Liver (tissue), 9 donors: ENCODE data around the gene PLSCR1. TPM values are rescaled to one million over a fixed set of nuclear protein-coding genes. Genes with fewer than 3 reads are reported as not detected.

Experiments
- DNase-seq: peaks from one replicate; pipeline ENCODE4 v3.0.0-alpha.2; 2017; ENCODE audit warnings: low spot score
- H3K27ac ChIP-seq, 2 donors: one replicate each; pipeline ENCODE4 v1.7.0; 2013; ENCODE audit warnings: inconsistent platforms in 2 of 2, low read length in 2 of 2, control low read depth in 1 of 2, low read depth in 1 of 2, mild to moderate bottlenecking in 1 of 2
- H3K27me3 ChIP-seq, 4 donors: one replicate each; pipeline versions ENCODE4 v1.6.1 to v1.7.0; 2013; ENCODE audit warnings: low read length in 3 of 4, inconsistent platforms in 1 of 4, mild to moderate bottlenecking in 1 of 4, moderate library complexity in 1 of 4; ENCODE audit not compliant: control insufficient read depth in 4 of 4, insufficient read depth in 4 of 4
- H3K36me3 ChIP-seq, 4 donors: one replicate each; pipeline versions ENCODE4 v1.6.1 to v1.7.0; 2013; ENCODE audit warnings: low read length in 3 of 4, mild to moderate bottlenecking in 3 of 4, low read depth in 1 of 4, moderate library complexity in 1 of 4; ENCODE audit not compliant: control insufficient read depth in 4 of 4, insufficient read depth in 3 of 4
- H3K4me1 ChIP-seq, 4 donors: one replicate each; pipeline versions ENCODE4 v1.6.1 to v1.7.0; 2013; ENCODE audit warnings: low read length in 3 of 4, mild to moderate bottlenecking in 3 of 4, moderate library complexity in 1 of 4; ENCODE audit not compliant: control insufficient read depth in 4 of 4, insufficient read depth in 4 of 4
- H3K4me3 ChIP-seq, 3 donors: one replicate each; pipeline versions ENCODE4 v1.6.1 to v1.7.0; 2013; ENCODE audit warnings: low read length in 3 of 3, control low read depth in 1 of 3, low read depth in 1 of 3, mild to moderate bottlenecking in 1 of 3
- H3K9ac ChIP-seq, 2 donors: one replicate each; pipeline ENCODE4 v1.7.0; 2013; ENCODE audit warnings: low read length in 2 of 2, mild to moderate bottlenecking in 2 of 2, moderate library complexity in 2 of 2, control low read depth in 1 of 2, low read depth in 1 of 2
- H3K9me3 ChIP-seq, 4 donors: one replicate each; pipeline versions ENCODE4 v1.6.1 to v1.7.0; 2013; ENCODE audit warnings: low read length in 3 of 4; ENCODE audit not compliant: control insufficient read depth in 4 of 4
- EGR1 ChIP-seq, 2 donors: IDR thresholded peaks; 2 replicates each; pipeline ENCODE4 v1.6.1; 2016 to 2018; ENCODE audit warnings: antibody characterized with exemption in 2 of 2, low read depth in 2 of 2
- FOXA1 ChIP-seq: IDR thresholded peaks from 2 replicates; pipeline ENCODE4 v1.6.1; 2016; ENCODE audit warnings: antibody characterized with exemption
- FOXA2 ChIP-seq: IDR thresholded peaks from 2 replicates; pipeline ENCODE4 v1.6.1; 2016; ENCODE audit warnings: antibody characterized with exemption
- HNF4A ChIP-seq, 2 donors: conservative IDR thresholded peaks; 2 replicates each; pipeline ENCODE4 v1.6.1; 2016; ENCODE audit warnings: antibody characterized with exemption in 2 of 2, mild to moderate bottlenecking in 2 of 2
- HNF4G ChIP-seq: IDR thresholded peaks from 2 replicates; pipeline ENCODE4 v1.6.1; 2016; ENCODE audit warnings: antibody characterized with exemption
- JUND ChIP-seq, 2 donors: IDR thresholded peaks; 2 replicates each; pipeline ENCODE4 v1.6.1; 2016; ENCODE audit warnings: antibody characterized with exemption in 2 of 2
- NR2F2 ChIP-seq: IDR thresholded peaks from 2 replicates; pipeline ENCODE4 v1.6.1; 2016; ENCODE audit warnings: antibody characterized with exemption
- SP1 ChIP-seq: IDR thresholded peaks from 2 replicates; pipeline ENCODE4 v1.6.1; 2018; ENCODE audit warnings: antibody characterized with exemption, mild to moderate bottlenecking
- TAF1 ChIP-seq: conservative IDR thresholded peaks from 2 replicates; pipeline ENCODE4 v1.6.1; 2016; ENCODE audit warnings: antibody characterized with exemption, mild to moderate bottlenecking
- ZBTB33 ChIP-seq: IDR thresholded peaks from 2 replicates; pipeline ENCODE4 v1.6.1; 2016; ENCODE audit warnings: antibody characterized with exemption
- WGBS: extraction: QIAGEN DNeasy Blood & Tissue Kit; methylation state at CpG from one replicate; pipeline ENCODE4 v1.1.7; 2013; 5-methylcytosine and 5-hydroxymethylcytosine counted together
- polyA plus RNA-seq, 2 donors: library from polyadenylated mRNA; stranded (reverse) in 1 of 2; unstranded in 1 of 2; fragments of 200-250 nt in 1 of 2; fragments of >200 nt in 1 of 2; fragmentation: Nextera tagmentation in 1 of 2; extraction: Ambion mirVana in 1 of 2; gene quantifications; one replicate each; pipeline versions ENCODE4 v1.2.1 to v1.2.3, GENCODE V29; 2013 to 2015
- total RNA-seq, 2 donors: library from RNA; depleted of rRNA; stranded (reverse); fragments of >200 nt; gene quantifications; one replicate each; pipeline ENCODE4 v1.2.3, GENCODE V29; 2014
- TF ChIP-seq, protein P1 (sequence below): fragments of 150-350 bp; IDR thresholded peaks from 2 replicates; pipeline ENCODE4 v1.5.1; 2017; ENCODE audit warnings: improper control_type of control experiment, low read depth, low read length; ENCODE audit not compliant: missing input control
- TF ChIP-seq, protein P2 (sequence below): IDR thresholded peaks from 2 replicates; pipeline ENCODE4 v1.6.1; 2016; ENCODE audit warnings: antibody characterized with exemption, mild to moderate bottlenecking
- donor health status: healthy.
- donor health status: healthy.
- donor health status: healthy.
- donor health status: healthy.
- donor health status: healthy.

The PLSCR1 gene
- total and polyA plus RNA-seq, 4 donors, result 30.2 to 76.4 (median 34.3) TPM

- H3K9me3 ChIP-seq, result no peaks in the 10 kb centered on the region
- DNase-seq, result no peak
- H3K36me3 ChIP-seq, result no peaks in the 10 kb centered on the region
- 86% methylated on average over 1 of the region's 1 CpG for WGBS
- no peak overlapping the region for H3K27ac ChIP-seq
- H3K27me3 ChIP-seq, result no peaks in the 10 kb centered on the region
- no peak overlapping the region for H3K4me3 ChIP-seq
- TF ChIP-seq NR2F2, result no peak
- no peak for TF ChIP-seq TAF1
- no peak for TF ChIP-seq ZBTB33
- TF ChIP-seq FOXA2, result no peak
- no peak for TF ChIP-seq HNF4A (conservative IDR thresholded peaks at IDR 0.05)
- no peak for TF ChIP-seq HNF4G
- TF ChIP-seq SP1, result no peak
- no peak for TF ChIP-seq FOXA1
- TF ChIP-seq, protein P1, sequence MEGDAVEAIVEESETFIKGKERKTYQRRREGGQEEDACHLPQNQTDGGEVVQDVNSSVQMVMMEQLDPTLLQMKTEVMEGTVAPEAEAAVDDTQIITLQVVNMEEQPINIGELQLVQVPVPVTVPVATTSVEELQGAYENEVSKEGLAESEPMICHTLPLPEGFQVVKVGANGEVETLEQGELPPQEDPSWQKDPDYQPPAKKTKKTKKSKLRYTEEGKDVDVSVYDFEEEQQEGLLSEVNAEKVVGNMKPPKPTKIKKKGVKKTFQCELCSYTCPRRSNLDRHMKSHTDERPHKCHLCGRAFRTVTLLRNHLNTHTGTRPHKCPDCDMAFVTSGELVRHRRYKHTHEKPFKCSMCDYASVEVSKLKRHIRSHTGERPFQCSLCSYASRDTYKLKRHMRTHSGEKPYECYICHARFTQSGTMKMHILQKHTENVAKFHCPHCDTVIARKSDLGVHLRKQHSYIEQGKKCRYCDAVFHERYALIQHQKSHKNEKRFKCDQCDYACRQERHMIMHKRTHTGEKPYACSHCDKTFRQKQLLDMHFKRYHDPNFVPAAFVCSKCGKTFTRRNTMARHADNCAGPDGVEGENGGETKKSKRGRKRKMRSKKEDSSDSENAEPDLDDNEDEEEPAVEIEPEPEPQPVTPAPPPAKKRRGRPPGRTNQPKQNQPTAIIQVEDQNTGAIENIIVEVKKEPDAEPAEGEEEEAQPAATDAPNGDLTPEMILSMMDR, result no peak
- no peaks in the 10 kb centered on the region for H3K4me1 ChIP-seq
- H3K9ac ChIP-seq, result no peak overlapping the region
These were observed 17.5 kb upstream of the PLSCR1 start for GRCh38 chr3:146561879-146562278.

DNA sequence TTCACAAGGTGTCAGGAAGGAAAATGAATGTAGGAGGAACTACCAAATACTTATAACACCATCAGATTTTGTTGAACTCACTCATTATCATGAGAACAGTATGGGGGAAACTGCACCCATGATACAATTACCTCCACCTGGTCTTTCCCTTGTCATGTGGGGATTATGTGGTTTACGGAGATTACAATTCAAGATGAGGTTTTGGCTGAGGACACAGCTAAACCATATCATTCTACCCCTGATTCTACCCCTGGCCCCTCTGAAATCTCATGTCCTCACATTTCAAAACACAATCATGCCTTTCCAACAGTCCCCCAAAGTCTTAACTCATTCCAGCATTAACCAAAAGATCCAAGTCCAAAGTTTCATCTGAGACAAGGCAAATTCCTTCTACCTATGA, 17.1 kb upstream of the PLSCR1 start:
- no peak overlapping the region for H3K27ac ChIP-seq
- no peaks in the 10 kb centered on the region for H3K9me3 ChIP-seq
- TF ChIP-seq ZBTB33 (no peak), JUND (IDR thresholded peaks at IDR 0.05) (no peak), TAF1 (no peak), EGR1 (IDR thresholded peaks at IDR 0.05; ENCODE audit: low read depth in 2 of 2) (no peak), NR2F2 (no peak), HNF4A (conservative IDR thresholded peaks at IDR 0.05) (no peak), SP1 (no peak)
- TF ChIP-seq, protein P2, sequence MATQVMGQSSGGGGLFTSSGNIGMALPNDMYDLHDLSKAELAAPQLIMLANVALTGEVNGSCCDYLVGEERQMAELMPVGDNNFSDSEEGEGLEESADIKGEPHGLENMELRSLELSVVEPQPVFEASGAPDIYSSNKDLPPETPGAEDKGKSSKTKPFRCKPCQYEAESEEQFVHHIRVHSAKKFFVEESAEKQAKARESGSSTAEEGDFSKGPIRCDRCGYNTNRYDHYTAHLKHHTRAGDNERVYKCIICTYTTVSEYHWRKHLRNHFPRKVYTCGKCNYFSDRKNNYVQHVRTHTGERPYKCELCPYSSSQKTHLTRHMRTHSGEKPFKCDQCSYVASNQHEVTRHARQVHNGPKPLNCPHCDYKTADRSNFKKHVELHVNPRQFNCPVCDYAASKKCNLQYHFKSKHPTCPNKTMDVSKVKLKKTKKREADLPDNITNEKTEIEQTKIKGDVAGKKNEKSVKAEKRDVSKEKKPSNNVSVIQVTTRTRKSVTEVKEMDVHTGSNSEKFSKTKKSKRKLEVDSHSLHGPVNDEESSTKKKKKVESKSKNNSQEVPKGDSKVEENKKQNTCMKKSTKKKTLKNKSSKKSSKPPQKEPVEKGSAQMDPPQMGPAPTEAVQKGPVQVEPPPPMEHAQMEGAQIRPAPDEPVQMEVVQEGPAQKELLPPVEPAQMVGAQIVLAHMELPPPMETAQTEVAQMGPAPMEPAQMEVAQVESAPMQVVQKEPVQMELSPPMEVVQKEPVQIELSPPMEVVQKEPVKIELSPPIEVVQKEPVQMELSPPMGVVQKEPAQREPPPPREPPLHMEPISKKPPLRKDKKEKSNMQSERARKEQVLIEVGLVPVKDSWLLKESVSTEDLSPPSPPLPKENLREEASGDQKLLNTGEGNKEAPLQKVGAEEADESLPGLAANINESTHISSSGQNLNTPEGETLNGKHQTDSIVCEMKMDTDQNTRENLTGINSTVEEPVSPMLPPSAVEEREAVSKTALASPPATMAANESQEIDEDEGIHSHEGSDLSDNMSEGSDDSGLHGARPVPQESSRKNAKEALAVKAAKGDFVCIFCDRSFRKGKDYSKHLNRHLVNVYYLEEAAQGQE, result no peak
- no peaks in the 10 kb centered on the region for H3K4me1 ChIP-seq
- H3K9ac ChIP-seq, result no peak overlapping the region
- no peak for DNase-seq
- no peak overlapping the region for H3K4me3 ChIP-seq
- H3K27me3 ChIP-seq, result no peaks in the 10 kb centered on the region
- H3K36me3 ChIP-seq, result no peaks in the 10 kb centered on the region
- 98% methylated on average over 1 of the region's 1 CpG for WGBS
